HEK293 (cell line): ENCODE measurements around the gene PCDHB6.
"Not testable (repeated sequence)": the region's sequence is repeated elsewhere in the genome, so short reads cannot be mapped to it uniquely, and the experiment has no call there.

ENCODE experiments used
- CTCF ChIA-PET: fragments of 350-600 bp; formaldehyde crosslinking; extraction: SDS; loops from one replicate; lab custom pipeline; 2021; ENCODE audit warnings: antibody characterized with exemption; lab: Yijun Ruan, JAX
- POLR2A ChIA-PET: fragments of 300-600 bp; formaldehyde crosslinking; extraction: SDS; loops from one replicate; lab custom pipeline; 2020; ENCODE audit warnings: antibody characterized with exemption, inconsistent platforms; lab: Yijun Ruan, JAX
- H3K27ac ChIP-seq: fragments of 200-500 bp; sonication (Bioruptor generic); 2 replicates; pipeline ENCODE4 v1.5.1; 2014; ENCODE audit warnings: low read depth, low read length, control low read depth, inconsistent platforms; ENCODE audit errors: extremely low read depth
- H3K36me3 ChIP-seq, 2 experiments: fragments of 200-500 bp in 1 of 2; sonication (Bioruptor generic) in 1 of 2; 1 replicate in 1 of 2; 2 replicates in 1 of 2; pipeline ENCODE4 v1.5.1; 2014 to 2017; ENCODE audit warnings: inconsistent platforms in 2 of 2, low read length in 2 of 2; ENCODE audit not compliant: control insufficient read depth in 2 of 2, insufficient read depth in 1 of 2
- H3K4me1 ChIP-seq: fragments of 200-500 bp; sonication (Bioruptor generic); 2 replicates; pipeline ENCODE4 v1.5.1; 2014; ENCODE audit warnings: mild to moderate bottlenecking, low read length, inconsistent platforms; ENCODE audit not compliant: control insufficient read depth, insufficient read depth
- H3K4me3 ChIP-seq: 2 replicates; pipeline ENCODE4 v1.5.1; 2011; ENCODE audit warnings: low read depth, mild to moderate bottlenecking, control low read depth, low read length, moderate library complexity
- H3K9me3 ChIP-seq: fragments of 200-500 bp; sonication (Bioruptor generic); 2 replicates; pipeline ENCODE4 v1.5.1; 2014; ENCODE audit warnings: low read depth, low read length, inconsistent platforms; ENCODE audit not compliant: control insufficient read depth, insufficient read depth
- GFI1B ChIP-seq: fragments of 450-650 bp; formaldehyde crosslinking; IDR thresholded peaks from 2 replicates; pipeline ENCODE4 v1.5.1; 2016; ENCODE audit warnings: missing biosample characterization, missing genetic modification characterization
- HIC1 ChIP-seq: fragments of 450-650 bp; formaldehyde crosslinking; IDR thresholded peaks from 2 replicates; pipeline ENCODE4 v1.5.1; 2016; ENCODE audit warnings: missing biosample characterization, missing genetic modification characterization
- SALL2 ChIP-seq: fragments of 450-650 bp; formaldehyde crosslinking; IDR thresholded peaks from 2 replicates; pipeline ENCODE4 v1.5.0; 2017; ENCODE audit warnings: missing biosample characterization, mild to moderate bottlenecking, missing genetic modification characterization, borderline replicate concordance
- SP3 ChIP-seq: fragments of 450-650 bp; formaldehyde crosslinking; IDR thresholded peaks from 2 replicates; pipeline ENCODE4 v1.5.1; 2016; ENCODE audit warnings: missing biosample characterization, missing genetic modification characterization
- TRIM28 ChIP-seq: IDR thresholded peaks from 2 replicates; pipeline ENCODE4 v1.6.1; 2011; ENCODE audit warnings: low read length, control low read depth, borderline replicate concordance
- ZEB2 ChIP-seq: fragments of 450-650 bp; formaldehyde crosslinking; IDR thresholded peaks from 2 replicates; pipeline ENCODE4 v1.5.1; 2016; ENCODE audit warnings: missing biosample characterization, missing genetic modification characterization
- ZNF221 ChIP-seq: fragments of 450-650 bp; formaldehyde crosslinking; IDR thresholded peaks from 2 replicates; pipeline ENCODE4 v1.5.1; 2017; ENCODE audit warnings: missing biosample characterization, missing genetic modification characterization, borderline replicate concordance
- ZNF24 ChIP-seq: fragments of 450-650 bp; formaldehyde crosslinking; IDR thresholded peaks from 2 replicates; pipeline ENCODE4 v1.5.1; 2016; ENCODE audit warnings: missing biosample characterization, missing genetic modification characterization
- ZNF394 ChIP-seq: fragments of 450-650 bp; formaldehyde crosslinking; IDR thresholded peaks from 2 replicates; pipeline ENCODE4 v1.5.1; 2016; ENCODE audit warnings: missing biosample characterization, missing genetic modification characterization, mild to moderate bottlenecking, moderate library complexity, borderline replicate concordance
- ZNF423 ChIP-seq: fragments of 450-650 bp; formaldehyde crosslinking; IDR thresholded peaks from 2 replicates; pipeline ENCODE4 v1.5.1; 2016; ENCODE audit warnings: missing biosample characterization, missing genetic modification characterization
- ZNF548 ChIP-seq: fragments of 450-650 bp; formaldehyde crosslinking; IDR thresholded peaks from 2 replicates; pipeline ENCODE4 v1.5.1; 2016; ENCODE audit warnings: missing biosample characterization, missing genetic modification characterization
- ZNF626 ChIP-seq: fragments of 450-650 bp; sonication (Bioruptor Pico); formaldehyde crosslinking; IDR thresholded peaks from 2 replicates; pipeline ENCODE4 v1.5.1; 2018; ENCODE audit warnings: missing biosample characterization, missing genetic modification characterization, inconsistent platforms
- ZNF629 ChIP-seq: fragments of 450-650 bp; formaldehyde crosslinking; IDR thresholded peaks from 2 replicates; pipeline ENCODE4 v1.5.1; 2017; ENCODE audit warnings: missing biosample characterization, missing genetic modification characterization
- ZNF654 ChIP-seq: fragments of 450-650 bp; formaldehyde crosslinking; IDR thresholded peaks from 2 replicates; pipeline ENCODE4 v1.5.1; 2016; ENCODE audit warnings: low read depth, missing biosample characterization, missing genetic modification characterization
- ZNF792 ChIP-seq: fragments of 450-650 bp; formaldehyde crosslinking; IDR thresholded peaks from 2 replicates; pipeline ENCODE4 v1.5.1; 2016; ENCODE audit warnings: missing biosample characterization, missing genetic modification characterization
- ZXDB ChIP-seq: fragments of 450-650 bp; formaldehyde crosslinking; IDR thresholded peaks from 2 replicates; pipeline ENCODE4 v1.5.1; 2016; ENCODE audit warnings: missing biosample characterization, missing genetic modification characterization
- TF ChIP-seq, protein P1 (sequence below): fragments of 450-650 bp; formaldehyde crosslinking; IDR thresholded peaks from 2 replicates; pipeline ENCODE4 v1.5.0; 2017; ENCODE audit warnings: missing biosample characterization, missing genetic modification characterization, borderline replicate concordance
- TF ChIP-seq, protein P2 (sequence below): fragments of 450-650 bp; formaldehyde crosslinking; IDR thresholded peaks from 2 replicates; pipeline ENCODE4 v1.5.1; 2016; ENCODE audit warnings: missing biosample characterization, missing genetic modification characterization, borderline replicate concordance

PCDHB6 gene

GRCh38 chr5:141177577-141178191 is 27.8 kb downstream of the PCDHB6 start, which contains the start of gene PCDHB8:
Gene PCDHB8 (plus strand): TSS chr5:141177790. CDS start chr5:141178035, 245 bp downstream.
- H3K4me1 ChIP-seq, POLR2A ChIA-PET, H3K9me3 ChIP-seq, H3K36me3 ChIP-seq: not testable (repeated sequence)
- CTCF ChIA-PET = interaction anchor here (0.9 to 1.8 kb wide), 4 partner anchors 9 to 386 kb away, joined by 3 to 11 read pairs (median 4); partner anchors contain the start of gene PCDHB9
- TF ChIP-seq ZNF654 (tag by site-specific recombination) = peak; percentile 6; the same call in 1 of the 2 replicates
- TF ChIP-seq, all 188 proteins: peak for 1; not testable (repeated sequence) for 187
- not testable (repeated sequence) for H3K4me3 ChIP-seq, H3K27ac ChIP-seq

DNA sequence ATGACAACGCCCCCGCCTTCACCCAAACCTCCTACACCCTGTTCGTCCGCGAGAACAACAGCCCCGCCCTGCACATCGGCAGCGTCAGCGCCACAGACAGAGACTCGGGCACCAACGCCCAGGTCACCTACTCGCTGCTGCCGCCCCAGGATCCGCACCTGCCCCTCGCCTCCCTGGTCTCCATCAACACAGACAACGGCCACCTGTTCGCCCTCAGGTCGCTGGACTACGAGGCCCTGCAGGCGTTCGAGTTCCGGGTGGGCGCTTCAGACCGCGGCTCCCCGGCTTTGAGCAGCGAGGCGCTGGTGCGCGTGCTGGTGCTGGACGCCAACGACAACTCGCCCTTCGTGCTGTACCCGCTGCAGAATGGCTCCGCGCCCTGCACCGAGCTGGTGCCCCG is 29.5 kb downstream of the PCDHB6 start:
- H3K9me3 ChIP-seq, H3K27ac ChIP-seq, H3K4me1 ChIP-seq, H3K36me3 ChIP-seq, POLR2A ChIA-PET, H3K4me3 ChIP-seq, CTCF ChIA-PET: not testable (repeated sequence)

DNA sequence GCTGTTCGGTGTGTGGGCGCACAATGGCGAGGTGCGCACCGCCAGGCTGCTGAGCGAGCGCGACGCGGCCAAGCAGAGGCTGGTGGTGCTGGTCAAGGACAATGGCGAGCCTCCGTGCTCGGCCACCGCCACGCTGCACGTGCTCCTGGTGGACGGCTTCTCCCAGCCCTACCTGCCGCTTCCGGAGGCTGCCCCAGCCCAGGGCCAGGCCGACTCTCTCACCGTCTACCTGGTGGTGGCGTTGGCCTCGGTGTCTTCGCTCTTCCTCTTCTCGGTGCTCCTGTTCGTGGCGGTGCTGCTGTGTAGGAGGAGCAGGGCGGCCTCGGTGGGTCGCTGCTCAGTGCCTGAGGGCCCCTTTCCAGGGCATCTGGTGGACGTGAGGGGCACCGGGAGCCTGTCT is 30.0 kb downstream of the PCDHB6 start:
- H3K9me3 ChIP-seq, H3K27ac ChIP-seq, POLR2A ChIA-PET, H3K4me3 ChIP-seq, H3K4me1 ChIP-seq, CTCF ChIA-PET, H3K36me3 ChIP-seq: not testable (repeated sequence)

DNA sequence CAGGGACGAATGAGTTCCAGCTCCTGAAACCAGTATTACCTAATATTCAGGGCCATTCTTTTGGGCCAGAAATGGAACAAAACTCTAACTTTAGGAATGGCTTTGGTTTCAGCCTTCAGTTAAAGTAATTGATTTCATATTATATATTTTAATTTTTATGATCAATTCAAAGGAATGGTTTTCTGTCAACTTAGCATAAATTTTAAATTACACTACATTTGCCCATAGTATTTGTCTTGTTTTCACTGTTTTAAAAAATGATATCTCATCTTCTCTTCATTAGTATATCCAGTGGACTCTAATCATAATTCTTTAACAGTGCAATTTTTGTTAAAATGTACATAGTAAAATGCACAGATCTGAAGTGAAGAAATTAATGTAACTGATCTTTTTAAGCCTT is 30.5 kb downstream of the PCDHB6 start:
- H3K36me3 ChIP-seq = no peaks in the 10 kb centered on the region
- POLR2A ChIA-PET = no interaction called here
- no peaks in the 10 kb centered on the region for H3K9me3 ChIP-seq
- no peaks in the 10 kb centered on the region for H3K4me1 ChIP-seq
- CTCF ChIA-PET = interaction anchor here (0.6 to 3.3 kb wide), 4 partner anchors 9 to 292 kb away, joined by 3 to 20 read pairs (median 8); partner anchors contain the start of genes PCDHB10 and PCDHB7
- H3K4me3 ChIP-seq = no peak overlapping the region
- no peak for TF ChIP-seq ZNF221 (tag by site-specific recombination)
- TF ChIP-seq ZNF548 (tag by site-specific recombination) = no peak
- TF ChIP-seq, protein P1, sequence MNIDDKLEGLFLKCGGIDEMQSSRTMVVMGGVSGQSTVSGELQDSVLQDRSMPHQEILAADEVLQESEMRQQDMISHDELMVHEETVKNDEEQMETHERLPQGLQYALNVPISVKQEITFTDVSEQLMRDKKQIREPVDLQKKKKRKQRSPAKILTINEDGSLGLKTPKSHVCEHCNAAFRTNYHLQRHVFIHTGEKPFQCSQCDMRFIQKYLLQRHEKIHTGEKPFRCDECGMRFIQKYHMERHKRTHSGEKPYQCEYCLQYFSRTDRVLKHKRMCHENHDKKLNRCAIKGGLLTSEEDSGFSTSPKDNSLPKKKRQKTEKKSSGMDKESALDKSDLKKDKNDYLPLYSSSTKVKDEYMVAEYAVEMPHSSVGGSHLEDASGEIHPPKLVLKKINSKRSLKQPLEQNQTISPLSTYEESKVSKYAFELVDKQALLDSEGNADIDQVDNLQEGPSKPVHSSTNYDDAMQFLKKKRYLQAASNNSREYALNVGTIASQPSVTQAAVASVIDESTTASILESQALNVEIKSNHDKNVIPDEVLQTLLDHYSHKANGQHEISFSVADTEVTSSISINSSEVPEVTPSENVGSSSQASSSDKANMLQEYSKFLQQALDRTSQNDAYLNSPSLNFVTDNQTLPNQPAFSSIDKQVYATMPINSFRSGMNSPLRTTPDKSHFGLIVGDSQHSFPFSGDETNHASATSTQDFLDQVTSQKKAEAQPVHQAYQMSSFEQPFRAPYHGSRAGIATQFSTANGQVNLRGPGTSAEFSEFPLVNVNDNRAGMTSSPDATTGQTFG = no peak
- TF ChIP-seq, protein P2, sequence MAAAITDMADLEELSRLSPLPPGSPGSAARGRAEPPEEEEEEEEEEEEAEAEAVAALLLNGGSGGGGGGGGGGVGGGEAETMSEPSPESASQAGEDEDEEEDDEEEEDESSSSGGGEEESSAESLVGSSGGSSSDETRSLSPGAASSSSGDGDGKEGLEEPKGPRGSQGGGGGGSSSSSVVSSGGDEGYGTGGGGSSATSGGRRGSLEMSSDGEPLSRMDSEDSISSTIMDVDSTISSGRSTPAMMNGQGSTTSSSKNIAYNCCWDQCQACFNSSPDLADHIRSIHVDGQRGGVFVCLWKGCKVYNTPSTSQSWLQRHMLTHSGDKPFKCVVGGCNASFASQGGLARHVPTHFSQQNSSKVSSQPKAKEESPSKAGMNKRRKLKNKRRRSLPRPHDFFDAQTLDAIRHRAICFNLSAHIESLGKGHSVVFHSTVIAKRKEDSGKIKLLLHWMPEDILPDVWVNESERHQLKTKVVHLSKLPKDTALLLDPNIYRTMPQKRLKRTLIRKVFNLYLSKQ (tag by site-specific recombination) = no peak
- no peak for TF ChIP-seq TRIM28
- no peak for TF ChIP-seq GFI1B (tag by site-specific recombination)
- TF ChIP-seq ZNF626 (tag by site-specific recombination) = no peak
- H3K27ac ChIP-seq = no peak overlapping the region

DNA sequence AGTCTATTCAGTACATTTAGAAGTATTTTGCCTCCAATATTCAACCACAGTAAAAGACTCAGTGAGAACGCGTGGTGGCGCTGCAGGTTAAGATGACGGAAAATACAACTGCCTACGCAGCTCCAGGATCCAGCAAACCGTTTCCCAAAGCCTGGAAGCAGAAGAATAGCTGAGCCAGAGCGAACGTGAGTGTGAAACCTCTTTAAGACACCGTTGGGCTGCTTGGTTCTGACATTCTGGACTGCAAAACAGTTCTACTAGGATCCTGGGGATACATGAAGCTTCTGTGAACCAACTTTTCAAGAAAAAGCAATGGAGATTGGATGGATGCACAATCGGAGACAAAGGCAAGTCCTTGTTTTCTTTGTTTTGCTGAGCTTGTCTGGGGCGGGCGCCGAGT is 32.4 kb downstream of the PCDHB6 start, which contains the start of gene PCDHB16:
PCDHB16 (plus strand) TSS at position 140 of the 400 bp plus-strand sequence; CDS start at position 313, 173 bp downstream.
- Histone ChIP-seq H3K4me3 (no peak within 1 kb of the TSS), H3K36me3 (no peaks in the 10 kb centered on the region), H3K4me1 (no peaks in the 10 kb centered on the region), H3K27ac (no peak within 1 kb of the TSS), H3K9me3 (no peaks in the 10 kb centered on the region)
- CTCF ChIA-PET = interaction anchor here (0.6 to 3.3 kb wide), 17 partner anchors 9 to 376 kb away, joined by 3 to 20 read pairs (median 4); partner anchors contain the start of genes PCDHB10, PCDHB11, PCDHB13 and PCDHB14
- POLR2A ChIA-PET = no interaction called here
- TF ChIP-seq ZNF629 (tag by site-specific recombination) = no peak
- no peak for TF ChIP-seq ZNF423 (tag by site-specific recombination)
- no peak for TF ChIP-seq SALL2 (tag by site-specific recombination)
- TF ChIP-seq ZXDB = no peak
- TF ChIP-seq HIC1 (tag by site-specific recombination) = no peak
- no peak for TF ChIP-seq SP3 (tag by site-specific recombination)
- TF ChIP-seq ZNF394 (tag by site-specific recombination) = no peak
- no peak for TF ChIP-seq ZEB2
- TF ChIP-seq ZNF24 = no peak
- no peak for TF ChIP-seq ZNF792
